Breast epithelium (tissue), 3 donors: ENCODE data around the gene ANKRD65.

Experiments
- CTCF ChIP-seq, 3 donors: fragments of 450-650 bp; IDR thresholded peaks; one replicate each; pipeline ENCODE4 v1.5.1; 2016 to 2017; ENCODE audit warnings: antibody characterized with exemption in 3 of 3, mild to moderate bottlenecking in 3 of 3, moderate library complexity in 3 of 3
- POLR2A ChIP-seq: fragments of 450-650 bp; IDR thresholded peaks from one replicate; pipeline ENCODE4 v1.6.1; 2016; ENCODE audit warnings: antibody characterized with exemption, mild to moderate bottlenecking, moderate library complexity
- POLR2AphosphoS5 ChIP-seq, 3 donors: sonication (generic); formaldehyde crosslinking; IDR thresholded peaks; one replicate each; pipeline ENCODE4 v1.6.1; 2017; ENCODE audit warnings: antibody characterized with exemption in 3 of 3

GRCh38 chr1:1451696-1452364 is 30.8 kb upstream of the ANKRD65 start:
- no peak for TF ChIP-seq CTCF (IDR thresholded peaks at IDR 0.05)
- TF ChIP-seq POLR2A, result no peak
- TF ChIP-seq POLR2AphosphoS5 (IDR thresholded peaks at IDR 0.05), result no peak
